AG04450 (cell line): ENCODE measurements around the gene UBE2E2. TPM values are rescaled to one million over a fixed set of nuclear protein-coding genes. Genes with fewer than 3 reads are reported as not detected.

ENCODE experiments used
- CTCF ChIA-PET: fragments of 300-600, 350-600 bp; formaldehyde crosslinking; extraction: SDS; loops from one replicate; lab custom pipeline; 2022; ENCODE audit warnings: antibody characterized with exemption, inconsistent platforms; lab: Charles Lee
- POLR2A ChIA-PET: fragments of 350-600 bp; formaldehyde crosslinking; extraction: SDS; loops from one replicate; lab custom pipeline; 2021; ENCODE audit warnings: antibody characterized with exemption, inconsistent platforms; lab: Yijun Ruan, JAX
- DNase-seq: peaks from one replicate; pipeline ENCODE4 v3.0.0-alpha.2; 2011; ENCODE audit warnings: low read depth, low spot score
- H3K27ac ChIP-seq: one replicate; pipeline ENCODE4 v1.5.1; 2012; ENCODE audit warnings: low read depth, low read length, control low read depth
- H3K27me3 ChIP-seq: one replicate; pipeline ENCODE4 v1.6.0; 2012; ENCODE audit warnings: low read length; ENCODE audit not compliant: control insufficient read depth, insufficient read depth
- H3K4me3 ChIP-seq: 2 replicates; pipeline ENCODE4 v1.5.1; 2011; ENCODE audit warnings: mild to moderate bottlenecking, low read depth, low read length, control low read depth
- H3K9me3 ChIP-seq: 2 replicates; pipeline ENCODE4 v1.5.1; 2012; ENCODE audit warnings: low read length; ENCODE audit not compliant: control insufficient read depth, insufficient read depth
- polyA plus RNA-seq: library from polyadenylated mRNA; depleted of rRNA; stranded (reverse); fragments of >200 nt; gene quantifications from 2 replicates; pipeline ENCODE4 v1.2.3, GENCODE V29; 2011
- TF ChIP-seq, protein P1 (sequence below): IDR thresholded peaks from 2 replicates; pipeline ENCODE4 v1.5.1; 2011; ENCODE audit warnings: low read depth, low read length, control low read depth, inconsistent platforms

Gene UBE2E2
- polyA plus RNA-seq, 1 experiment: 43.2 TPM

DNA sequence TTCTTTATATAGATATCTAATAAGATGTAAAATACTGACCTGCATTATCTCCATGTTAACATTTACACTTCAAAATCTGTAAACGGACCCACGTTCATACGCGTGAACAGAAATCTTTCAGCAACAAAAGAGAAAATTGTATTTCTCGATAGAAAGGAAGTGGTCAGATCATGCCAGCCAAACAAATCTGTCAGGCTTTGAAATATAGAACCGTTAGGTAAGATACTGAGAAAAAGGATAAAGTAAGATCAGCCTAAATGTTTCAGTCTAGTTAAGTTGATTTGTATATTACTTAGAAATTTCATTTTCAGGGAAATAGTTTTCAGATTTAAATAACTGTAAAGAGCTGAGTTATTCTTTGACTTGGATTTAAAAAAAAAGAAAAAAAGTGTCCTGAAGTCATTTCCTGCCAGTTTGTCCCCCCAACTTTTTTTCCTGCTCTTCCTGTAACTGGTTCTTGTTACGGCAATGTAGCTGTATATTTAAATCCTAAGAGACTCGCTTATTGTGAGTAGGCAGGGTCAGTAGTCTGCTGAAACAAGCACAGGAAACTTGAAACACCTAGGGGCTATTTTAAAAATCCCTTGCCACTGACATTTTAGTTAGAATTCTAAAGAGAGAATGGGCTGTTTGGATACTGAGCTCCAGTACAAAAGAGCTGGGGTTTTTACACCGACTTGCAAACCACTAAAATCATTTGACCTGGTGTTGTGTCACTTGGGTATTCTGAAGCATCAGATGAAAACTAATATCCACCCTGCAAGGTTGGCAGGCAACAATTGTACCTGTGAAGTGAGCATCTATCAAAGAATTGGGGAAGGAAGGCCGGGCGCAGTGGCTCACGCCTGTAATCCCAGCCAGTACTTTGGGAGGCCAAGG is 237.5 kb downstream of the UBE2E2 start:
- ChIA-PET POLR2A (no interaction called here), CTCF (no interaction called here)
- Histone ChIP-seq H3K27me3 (no peaks in the 10 kb centered on the region), H3K4me3 (no peak overlapping the region), H3K9me3 (no peaks in the 10 kb centered on the region), H3K27ac (no peak overlapping the region)
- no peak for DNase-seq
- TF ChIP-seq, protein P1, sequence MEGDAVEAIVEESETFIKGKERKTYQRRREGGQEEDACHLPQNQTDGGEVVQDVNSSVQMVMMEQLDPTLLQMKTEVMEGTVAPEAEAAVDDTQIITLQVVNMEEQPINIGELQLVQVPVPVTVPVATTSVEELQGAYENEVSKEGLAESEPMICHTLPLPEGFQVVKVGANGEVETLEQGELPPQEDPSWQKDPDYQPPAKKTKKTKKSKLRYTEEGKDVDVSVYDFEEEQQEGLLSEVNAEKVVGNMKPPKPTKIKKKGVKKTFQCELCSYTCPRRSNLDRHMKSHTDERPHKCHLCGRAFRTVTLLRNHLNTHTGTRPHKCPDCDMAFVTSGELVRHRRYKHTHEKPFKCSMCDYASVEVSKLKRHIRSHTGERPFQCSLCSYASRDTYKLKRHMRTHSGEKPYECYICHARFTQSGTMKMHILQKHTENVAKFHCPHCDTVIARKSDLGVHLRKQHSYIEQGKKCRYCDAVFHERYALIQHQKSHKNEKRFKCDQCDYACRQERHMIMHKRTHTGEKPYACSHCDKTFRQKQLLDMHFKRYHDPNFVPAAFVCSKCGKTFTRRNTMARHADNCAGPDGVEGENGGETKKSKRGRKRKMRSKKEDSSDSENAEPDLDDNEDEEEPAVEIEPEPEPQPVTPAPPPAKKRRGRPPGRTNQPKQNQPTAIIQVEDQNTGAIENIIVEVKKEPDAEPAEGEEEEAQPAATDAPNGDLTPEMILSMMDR: no peak

DNA sequence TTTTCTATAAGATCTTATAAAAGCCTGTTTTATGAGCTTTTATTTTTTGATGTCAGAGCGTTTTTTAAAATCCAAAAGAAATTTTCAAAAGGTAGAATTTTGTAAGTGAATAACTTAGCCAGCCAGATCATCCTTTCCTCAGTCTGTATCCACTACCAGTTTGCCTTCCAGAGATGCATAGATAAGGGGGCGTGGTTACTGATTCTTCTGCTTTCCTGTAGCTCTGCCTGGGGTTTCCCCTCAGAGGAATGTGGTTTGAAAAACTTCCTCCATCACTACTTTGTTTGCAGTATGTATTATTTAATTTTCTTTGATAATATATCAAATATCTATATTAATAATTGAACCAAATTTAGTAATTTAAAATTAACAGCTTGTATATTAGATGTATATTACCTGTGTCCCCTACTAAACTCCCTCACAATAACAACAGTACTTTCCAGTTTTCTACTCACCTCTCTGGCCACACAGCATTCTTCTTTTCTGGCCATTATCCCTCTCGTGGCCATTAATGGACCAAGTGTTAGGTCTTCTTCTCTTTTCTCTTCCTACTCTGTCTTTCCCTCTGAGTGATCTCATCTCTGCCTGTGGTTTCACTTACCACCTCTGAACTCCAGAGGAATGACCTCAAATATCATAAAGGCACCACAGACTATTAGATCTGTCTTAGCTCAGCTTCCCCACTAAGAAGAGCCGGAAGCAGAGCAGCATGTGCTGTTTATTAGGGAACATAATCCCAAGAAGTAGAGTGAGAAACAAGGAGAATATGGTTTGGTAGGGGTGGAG is 239.7 kb downstream of the UBE2E2 start:
- ChIA-PET POLR2A (no interaction called here), CTCF (interaction anchor here (0.6 kb wide), 1 partner anchor 458 kb away, joined by 3 read pairs; no protein-coding TSS in a partner anchor)
- Histone ChIP-seq H3K27me3 (no peaks in the 10 kb centered on the region), H3K27ac (no peak overlapping the region), H3K4me3 (no peak overlapping the region), H3K9me3 (no peaks in the 10 kb centered on the region)
- TF ChIP-seq, protein P1: no peak
- no peak for DNase-seq

DNA sequence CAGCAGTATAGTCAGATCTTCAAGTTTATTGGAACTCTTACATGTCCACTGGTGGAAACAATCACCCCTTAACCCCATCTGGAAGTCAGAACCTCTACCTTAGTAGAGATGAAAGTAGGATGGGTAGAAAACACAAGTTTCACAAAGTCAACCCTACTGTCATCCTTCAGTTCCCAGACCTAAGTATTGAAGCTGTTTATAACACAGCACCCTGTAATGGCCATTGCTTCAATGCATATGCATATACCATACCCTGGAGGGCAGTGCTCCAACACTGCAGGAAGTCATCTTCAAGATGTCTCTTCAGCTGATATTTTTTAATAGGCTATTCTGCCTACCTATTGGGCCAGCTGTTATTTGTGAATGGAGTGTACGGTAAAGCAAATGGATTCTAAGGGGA is 241.3 kb downstream of the UBE2E2 start:
- no peaks in the 10 kb centered on the region for H3K9me3 ChIP-seq
- CTCF ChIA-PET: no interaction called here
- H3K4me3 ChIP-seq: no peak overlapping the region
- TF ChIP-seq, protein P1: no peak
- no peaks in the 10 kb centered on the region for H3K27me3 ChIP-seq
- no peak overlapping the region for H3K27ac ChIP-seq
- POLR2A ChIA-PET: interaction anchor here (0.6 kb wide), 1 partner anchor 407 kb away, joined by 3 read pairs; no protein-coding TSS in a partner anchor
- no peak for DNase-seq

DNA sequence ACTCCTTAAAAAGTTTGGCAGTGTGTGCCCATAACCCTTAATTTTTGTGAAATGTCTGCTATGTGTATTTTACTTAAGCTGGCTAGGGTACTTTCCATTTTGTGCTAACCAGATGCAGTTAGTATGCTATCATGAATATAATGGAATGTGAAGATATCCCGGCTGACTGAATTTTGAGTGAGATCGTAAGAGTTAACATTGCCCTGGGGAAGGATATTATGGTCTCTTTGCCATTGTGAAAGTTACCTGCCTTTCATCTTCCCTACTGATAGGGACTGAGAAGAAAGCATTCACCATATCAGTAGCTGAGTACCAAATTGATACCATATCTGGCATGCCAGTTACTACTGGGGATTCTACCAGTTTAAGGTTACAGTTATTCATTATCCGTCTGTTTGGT is 243.2 kb downstream of the UBE2E2 start:
- ChIA-PET CTCF (no interaction called here), POLR2A (no interaction called here)
- Histone ChIP-seq H3K27ac (no peak overlapping the region), H3K9me3 (no peaks in the 10 kb centered on the region), H3K27me3 (no peaks in the 10 kb centered on the region), H3K4me3 (no peak overlapping the region)
- TF ChIP-seq, protein P1: no peak
- DNase-seq: no peak
